OCI-LY7 (cell line): Measurements from ENCODE around the gene TAF4. TPM values are rescaled to one million over a fixed set of nuclear protein-coding genes. Genes with fewer than 3 reads are reported as not detected.

ENCODE experiments used
- BruUV-seq: library from RNA; stranded (reverse); fragments of 400-500 nt; replicated peaks from 2 replicates; lab custom pipeline; 2021; lab: Mats Ljungman, UMichigan
- CTCF ChIA-PET: fragments of 300-600 bp; sonication (Branson Sonifier 250); formaldehyde crosslinking; loops from one replicate; lab custom pipeline; 2022; ENCODE audit warnings: antibody characterized with exemption; ENCODE audit not compliant: unreplicated experiment; lab: Charles Lee
- POLR2A ChIA-PET: fragments of 300-600 bp; sonication (Branson Sonifier 250); formaldehyde crosslinking; loops from one replicate; lab custom pipeline; 2022; ENCODE audit warnings: antibody characterized with exemption; lab: Charles Lee
- DNase-seq: peaks from one replicate; pipeline ENCODE4 v3.0.0-alpha.2; 2015; ENCODE audit warnings: low spot score
- H2AFZ ChIP-seq: fragments of 200-600 bp; sonication (generic), shearing (Covaris generic); 2 replicates; pipeline ENCODE4 v1.6.1; 2014; ENCODE audit warnings: mild to moderate bottlenecking, antibody characterized with exemption, low read length, moderate library complexity
- H3K27ac ChIP-seq: fragments of 200-600 bp; sonication (generic); 2 replicates; pipeline ENCODE4 v1.5.1; 2014; ENCODE audit warnings: mixed run types, low read depth, mild to moderate bottlenecking, moderate library complexity, low read length, inconsistent platforms; ENCODE audit not compliant: poor library complexity, severe bottlenecking
- H3K36me3 ChIP-seq: fragments of 200-600 bp; sonication (generic); 2 replicates; pipeline ENCODE4 v1.6.1; 2014; ENCODE audit warnings: mild to moderate bottlenecking, antibody characterized with exemption, low read length, moderate library complexity, mixed read lengths; ENCODE audit not compliant: insufficient read depth
- H3K4me1 ChIP-seq: fragments of 200-600 bp; sonication (generic); 2 replicates; pipeline ENCODE4 v1.5.1; 2014; ENCODE audit warnings: mild to moderate bottlenecking, low read length; ENCODE audit not compliant: insufficient read depth, poor library complexity, severe bottlenecking
- H3K4me2 ChIP-seq: fragments of 200-600 bp; sonication (generic); 2 replicates; pipeline ENCODE4 v1.6.1; 2014; ENCODE audit warnings: mild to moderate bottlenecking, low read length
- H3K4me3 ChIP-seq: fragments of 200-600 bp; sonication (generic); 2 replicates; pipeline ENCODE4 v1.5.1; 2014; ENCODE audit warnings: mild to moderate bottlenecking, low read depth, low read length; ENCODE audit not compliant: poor library complexity, severe bottlenecking
- H3K79me2 ChIP-seq: fragments of 200-600 bp; sonication (generic); 2 replicates; pipeline ENCODE4 v1.6.1; 2016; ENCODE audit warnings: low read depth, mild to moderate bottlenecking, low read length, moderate library complexity, mixed read lengths; ENCODE audit not compliant: insufficient read depth
- H3K9me2 ChIP-seq: fragments of 200-600 bp; sonication (generic); 2 replicates; pipeline ENCODE4 v1.6.1; 2016; ENCODE audit warnings: mild to moderate bottlenecking, low read length, mixed read lengths; ENCODE audit not compliant: insufficient read depth
- H3K9me3 ChIP-seq: fragments of 200-600 bp; sonication (generic); 2 replicates; pipeline ENCODE4 v1.6.1; 2014; ENCODE audit warnings: mild to moderate bottlenecking, mixed run types, low read length, mixed read lengths
- H4K20me1 ChIP-seq: fragments of 200-600 bp; sonication (generic); 2 replicates; pipeline ENCODE4 v1.6.1; 2014; ENCODE audit warnings: mild to moderate bottlenecking, antibody characterized with exemption, low read length, moderate library complexity, mixed read lengths; ENCODE audit not compliant: insufficient read depth
- EZH2phosphoT487 ChIP-seq: fragments of 200-600 bp; sonication (generic); IDR thresholded peaks from 2 replicates; pipeline ENCODE4 v1.6.1; 2018; ENCODE audit warnings: low read depth, borderline replicate concordance, mild to moderate bottlenecking, mixed run types, antibody characterized with exemption, low read length, moderate library complexity, mixed read lengths
- intact Hi-C: fragments of 100-400 bp; cut with micrococcal nuclease; formaldehyde crosslinking; loops from one replicate; pipeline ENCODE4 v1.10.0; 2022; ENCODE audit not compliant: unreplicated experiment
- total RNA-seq, 2 experiments: library from RNA; depleted of rRNA in 1 of 2; stranded (reverse); fragments of >200 nt in 1 of 2; shearing (Covaris generic) in 1 of 2; gene quantifications; 2 replicates each; pipeline ENCODE4 v1.2.3, GENCODE V29; 2014 to 2022
- TF ChIP-seq, protein P1 (sequence below): fragments of 200-600 bp; sonication (generic); conservative IDR thresholded peaks from 2 replicates; pipeline ENCODE4 v1.5.1; 2014; ENCODE audit warnings: mild to moderate bottlenecking, antibody characterized with exemption, low read length, moderate library complexity, mixed read lengths

The TAF4 gene
- total RNA-seq, 2 experiments from 2014 or later = 11.2 to 38.9 TPM

DNA sequence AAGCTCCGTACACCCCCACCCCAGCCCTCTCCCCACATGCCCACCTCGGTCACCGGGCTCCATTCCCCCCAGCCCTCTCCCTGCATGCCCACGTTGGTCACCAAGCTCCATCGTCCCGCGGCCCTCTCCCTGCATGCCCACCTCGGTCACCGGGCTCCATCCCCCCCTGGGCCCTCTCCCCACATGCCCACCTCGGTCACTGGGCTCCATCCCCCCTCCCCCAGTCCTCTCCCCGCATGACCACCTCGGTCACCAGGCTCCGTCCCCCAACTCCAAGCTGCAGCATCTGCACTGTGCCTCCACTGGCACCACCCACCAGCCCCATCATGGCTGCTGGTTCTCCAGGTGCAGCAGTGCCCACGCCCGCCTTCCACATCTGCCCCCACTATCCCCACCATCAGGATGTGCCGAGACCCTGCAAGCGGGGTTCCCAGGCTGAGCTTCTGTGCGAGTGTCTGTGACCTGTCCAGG is 16.8 kb downstream of the TAF4 start:
- H3K9me2 ChIP-seq = no peaks in the 10 kb centered on the region
- H3K4me1 ChIP-seq = no peaks in the 10 kb centered on the region
- no peaks in the 10 kb centered on the region for H3K9me3 ChIP-seq
- TF ChIP-seq, protein P1, sequence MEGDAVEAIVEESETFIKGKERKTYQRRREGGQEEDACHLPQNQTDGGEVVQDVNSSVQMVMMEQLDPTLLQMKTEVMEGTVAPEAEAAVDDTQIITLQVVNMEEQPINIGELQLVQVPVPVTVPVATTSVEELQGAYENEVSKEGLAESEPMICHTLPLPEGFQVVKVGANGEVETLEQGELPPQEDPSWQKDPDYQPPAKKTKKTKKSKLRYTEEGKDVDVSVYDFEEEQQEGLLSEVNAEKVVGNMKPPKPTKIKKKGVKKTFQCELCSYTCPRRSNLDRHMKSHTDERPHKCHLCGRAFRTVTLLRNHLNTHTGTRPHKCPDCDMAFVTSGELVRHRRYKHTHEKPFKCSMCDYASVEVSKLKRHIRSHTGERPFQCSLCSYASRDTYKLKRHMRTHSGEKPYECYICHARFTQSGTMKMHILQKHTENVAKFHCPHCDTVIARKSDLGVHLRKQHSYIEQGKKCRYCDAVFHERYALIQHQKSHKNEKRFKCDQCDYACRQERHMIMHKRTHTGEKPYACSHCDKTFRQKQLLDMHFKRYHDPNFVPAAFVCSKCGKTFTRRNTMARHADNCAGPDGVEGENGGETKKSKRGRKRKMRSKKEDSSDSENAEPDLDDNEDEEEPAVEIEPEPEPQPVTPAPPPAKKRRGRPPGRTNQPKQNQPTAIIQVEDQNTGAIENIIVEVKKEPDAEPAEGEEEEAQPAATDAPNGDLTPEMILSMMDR = no peak
- no peak for TF ChIP-seq EZH2phosphoT487
- POLR2A ChIA-PET = no interaction called here
- H4K20me1 ChIP-seq = peaks cover 12% of the 10 kb centered on the region; the same call in 1 of the 2 replicates
- CTCF ChIA-PET = interaction anchor here (0.6 kb wide), 1 partner anchor 16 kb away, joined by 4 read pairs; no protein-coding TSS in a partner anchor
- peaks cover 17% of the 10 kb centered on the region; the same call in 1 of the 2 replicates for H3K79me2 ChIP-seq
- intact Hi-C loops = no loop called here
- H3K36me3 ChIP-seq = no peaks in the 10 kb centered on the region
- no TSS peak for BruUV-seq
- H3K4me2 ChIP-seq = no peak overlapping the region
- no peak overlapping the region for H2AFZ ChIP-seq
- H3K4me3 ChIP-seq = no peak overlapping the region
- DNase-seq = no peak
- H3K27ac ChIP-seq = no peak overlapping the region

DNA sequence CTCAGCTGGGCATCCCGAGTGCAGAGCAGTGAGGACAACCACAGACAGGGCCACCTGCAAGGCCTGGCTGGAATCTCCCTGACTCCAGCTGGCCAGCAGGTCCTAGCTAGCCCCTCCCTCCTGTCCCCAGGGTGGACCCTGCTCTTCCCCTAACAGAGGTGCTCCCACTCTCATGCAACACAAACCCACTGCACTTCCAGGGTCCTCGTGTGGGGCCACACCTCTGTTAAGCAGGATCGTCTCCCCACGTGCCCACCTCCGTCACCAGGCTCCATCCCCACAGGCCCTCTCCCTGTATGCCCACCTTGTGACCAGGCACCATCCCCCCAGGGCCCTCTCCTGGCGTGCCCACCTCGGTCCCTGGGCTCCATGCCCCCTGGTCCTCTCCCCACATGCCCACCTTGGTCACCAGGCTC is 17.3 kb downstream of the TAF4 start:
- Histone ChIP-seq H3K79me2 (peaks cover 22% of the 10 kb centered on the region), H3K36me3 (no peaks in the 10 kb centered on the region), H3K4me1 (no peaks in the 10 kb centered on the region), H3K9me3 (no peaks in the 10 kb centered on the region), H3K4me3 (no peak overlapping the region), H3K4me2 (no peak overlapping the region), H3K9me2 (no peaks in the 10 kb centered on the region), H3K27ac (no peak overlapping the region), H4K20me1 (peaks cover 12% of the 10 kb centered on the region; the same call in 1 of the 2 replicates), H2AFZ (no peak overlapping the region)
- intact Hi-C loops = no loop called here
- DNase-seq = no peak
- CTCF ChIA-PET = no interaction called here
- TF ChIP-seq EZH2phosphoT487 = no peak
- TF ChIP-seq, protein P1 = no peak
- POLR2A ChIA-PET = no interaction called here
- BruUV-seq = no TSS peak

DNA sequence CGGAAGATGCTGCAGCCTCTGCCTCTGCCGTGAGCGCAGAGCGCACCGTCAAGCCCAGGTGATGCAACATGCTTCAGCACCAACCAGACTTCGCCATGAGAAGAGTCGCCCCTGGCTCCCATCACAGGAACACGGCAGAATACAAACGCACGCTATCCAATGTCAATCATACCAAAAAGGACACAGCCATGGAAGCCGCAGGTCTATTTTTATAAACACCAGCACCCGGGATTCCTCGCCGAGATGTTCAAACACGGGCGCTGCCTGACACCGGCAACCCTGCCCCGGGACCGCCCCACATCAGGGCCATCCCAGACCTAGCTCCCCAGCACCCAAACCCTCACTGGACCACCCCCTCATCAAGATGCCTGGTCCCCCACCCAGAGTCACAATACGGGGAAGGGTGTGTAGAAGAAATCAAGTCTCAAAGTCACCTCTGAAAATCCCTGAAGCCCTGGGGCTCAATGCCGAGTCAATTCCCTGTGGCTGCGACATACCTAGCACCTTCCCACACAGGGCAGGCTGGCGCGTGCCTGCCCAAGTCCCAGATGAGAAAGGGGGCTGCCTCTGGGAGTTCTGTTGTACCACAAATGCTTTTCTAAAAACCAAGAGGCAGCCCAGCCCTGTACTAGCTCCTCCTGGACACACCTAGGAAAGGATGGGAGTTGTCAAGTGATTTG is 17.9 kb downstream of the TAF4 start:
- Histone ChIP-seq H3K79me2 (peaks cover 24% of the 10 kb centered on the region), H3K4me3 (no peak overlapping the region), H3K27ac (no peak overlapping the region), H2AFZ (no peak overlapping the region), H3K36me3 (no peaks in the 10 kb centered on the region), H3K4me1 (peaks cover 1% of the 10 kb centered on the region), H3K9me2 (no peaks in the 10 kb centered on the region), H4K20me1 (peaks cover 12% of the 10 kb centered on the region; the same call in 1 of the 2 replicates), H3K9me3 (no peaks in the 10 kb centered on the region), H3K4me2 (no peak overlapping the region)
- POLR2A ChIA-PET = interaction anchor here (0.6 kb wide), 1 partner anchor 10 kb away, joined by 3 read pairs; no protein-coding TSS in a partner anchor
- BruUV-seq = no TSS peak
- no peak for DNase-seq
- intact Hi-C loops = no loop called here
- TF ChIP-seq, protein P1 = no peak
- no peak for TF ChIP-seq EZH2phosphoT487
- CTCF ChIA-PET = no interaction called here
